GM18502 (cell line): ENCODE results near the gene CPNE8.

Experiments
- ATAC-seq: cut with Tn5 transposase; IDR thresholded peaks from one replicate; pipeline ENCODE4 v1.9.1; 2021; ENCODE audit warnings: mild to moderate bottlenecking; ENCODE audit not compliant: unreplicated experiment, poor library complexity

The CPNE8 gene

GRCh38 chr12:38898001-38898684, 7.2 kb downstream of the CPNE8 start:
- no peak for ATAC-seq

GRCh38 chr12:38895446-38895845, 9.9 kb downstream of the CPNE8 start:
- no peak for ATAC-seq

GRCh38 chr12:38892976-38893375, 12.4 kb downstream of the CPNE8 start:
- ATAC-seq = no peak

GRCh38 chr12:38892087-38892786, 13.2 kb downstream of the CPNE8 start:
- peak; percentile 72 for ATAC-seq

GRCh38 chr12:38890102-38890855, 15.1 kb downstream of the CPNE8 start:
- no peak for ATAC-seq

GRCh38 chr12:38889297-38889815, 16.0 kb downstream of the CPNE8 start:
- no peak for ATAC-seq

- no peak for ATAC-seq
Observed at GRCh38 chr12:38887770-38888169, 17.6 kb downstream of the CPNE8 start.

- no peak for ATAC-seq
Observed at GRCh38 chr12:38886931-38887330, 18.5 kb downstream of the CPNE8 start.

GRCh38 chr12:38886064-38886463, 19.3 kb downstream of the CPNE8 start:
- no peak for ATAC-seq

- ATAC-seq = no peak
Observed at GRCh38 chr12:38884666-38885065, 20.7 kb downstream of the CPNE8 start.

- no peak for ATAC-seq
Observed at GRCh38 chr12:38883629-38884134, 21.7 kb downstream of the CPNE8 start.

- no peak for ATAC-seq
Observed at GRCh38 chr12:38880288-38880687, 25.1 kb downstream of the CPNE8 start.

GRCh38 chr12:38878986-38879385, 26.4 kb downstream of the CPNE8 start:
- ATAC-seq = no peak

GRCh38 chr12:38878333-38878705, 27.1 kb downstream of the CPNE8 start:
- ATAC-seq = no peak

GRCh38 chr12:38875586-38876228, 29.7 kb downstream of the CPNE8 start:
- no peak for ATAC-seq

GRCh38 chr12:38872561-38872960, 32.8 kb downstream of the CPNE8 start:
- ATAC-seq = no peak

- ATAC-seq = no peak
Observed at GRCh38 chr12:38872156-38872555, 33.2 kb downstream of the CPNE8 start.

GRCh38 chr12:38869036-38869435, 36.4 kb downstream of the CPNE8 start:
- ATAC-seq = no peak

GRCh38 chr12:38850461-38850860, 54.9 kb downstream of the CPNE8 start:
- no peak for ATAC-seq

- ATAC-seq = no peak
Observed at GRCh38 chr12:38847247-38847646, 58.1 kb downstream of the CPNE8 start.
